OCI-LY7 (cell line): ENCODE measurements around the gene ANO2.

Source experiments
- EZH2phosphoT487 ChIP-seq: fragments of 200-600 bp; sonication (generic); IDR thresholded peaks from 2 replicates; pipeline ENCODE4 v1.6.1; 2018; ENCODE audit warnings: low read depth, borderline replicate concordance, mild to moderate bottlenecking, mixed run types, antibody characterized with exemption, low read length, moderate library complexity, mixed read lengths
- TF ChIP-seq, protein P1 (sequence below): fragments of 200-600 bp; sonication (generic); conservative IDR thresholded peaks from 2 replicates; pipeline ENCODE4 v1.5.1; 2014; ENCODE audit warnings: mild to moderate bottlenecking, antibody characterized with exemption, low read length, moderate library complexity, mixed read lengths

- TF ChIP-seq, protein P1, sequence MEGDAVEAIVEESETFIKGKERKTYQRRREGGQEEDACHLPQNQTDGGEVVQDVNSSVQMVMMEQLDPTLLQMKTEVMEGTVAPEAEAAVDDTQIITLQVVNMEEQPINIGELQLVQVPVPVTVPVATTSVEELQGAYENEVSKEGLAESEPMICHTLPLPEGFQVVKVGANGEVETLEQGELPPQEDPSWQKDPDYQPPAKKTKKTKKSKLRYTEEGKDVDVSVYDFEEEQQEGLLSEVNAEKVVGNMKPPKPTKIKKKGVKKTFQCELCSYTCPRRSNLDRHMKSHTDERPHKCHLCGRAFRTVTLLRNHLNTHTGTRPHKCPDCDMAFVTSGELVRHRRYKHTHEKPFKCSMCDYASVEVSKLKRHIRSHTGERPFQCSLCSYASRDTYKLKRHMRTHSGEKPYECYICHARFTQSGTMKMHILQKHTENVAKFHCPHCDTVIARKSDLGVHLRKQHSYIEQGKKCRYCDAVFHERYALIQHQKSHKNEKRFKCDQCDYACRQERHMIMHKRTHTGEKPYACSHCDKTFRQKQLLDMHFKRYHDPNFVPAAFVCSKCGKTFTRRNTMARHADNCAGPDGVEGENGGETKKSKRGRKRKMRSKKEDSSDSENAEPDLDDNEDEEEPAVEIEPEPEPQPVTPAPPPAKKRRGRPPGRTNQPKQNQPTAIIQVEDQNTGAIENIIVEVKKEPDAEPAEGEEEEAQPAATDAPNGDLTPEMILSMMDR, result no peak
- no peak for TF ChIP-seq EZH2phosphoT487
These were observed 79.7 kb downstream of the ANO2 start for GRCh38 chr12:5865397-5865796.
